Measurements from ENCODE around the gene HOXD1.

HOXD1 gene

DNA sequence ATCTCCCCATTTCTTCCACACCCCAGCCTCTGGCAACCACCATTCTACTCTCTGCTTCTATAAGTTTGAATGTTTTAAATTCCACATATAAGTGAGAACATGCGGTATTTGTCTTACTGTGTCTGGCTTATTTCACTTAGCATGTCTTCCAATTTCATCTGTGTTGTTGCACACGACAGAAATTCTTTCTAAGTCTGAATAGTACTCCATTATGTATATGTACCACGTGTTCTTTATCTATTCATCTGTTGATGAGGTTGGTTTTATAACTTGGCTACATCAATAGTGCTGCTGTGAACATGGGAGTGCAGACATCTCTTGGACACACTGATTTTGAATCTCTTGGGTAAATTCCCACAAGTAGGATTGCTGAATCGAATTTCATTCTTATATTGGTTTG lies 49.0 kb downstream of the HOXD1 start:
- TF ChIP-seq FOXM1 (IDR thresholded peaks at IDR 0.05; ENCODE audit: borderline replicate concordance, low read depth) (no peak), TAF1 (IDR thresholded peaks at IDR 0.05; ENCODE audit: low read depth) (no peak), EP300 (IDR thresholded peaks at IDR 0.05; ENCODE audit: borderline replicate concordance) (no peak), YY1 (IDR thresholded peaks at IDR 0.05; ENCODE audit: low read depth) (no peak), CREB1 (IDR thresholded peaks at IDR 0.05; ENCODE audit: low read depth) (no peak), USF1 (IDR thresholded peaks at IDR 0.05) (no peak), RAD21 (IDR thresholded peaks at IDR 0.05; ENCODE audit: low read depth) (no peak)

GRCh38 chr2:176239031-176239430 lies 50.6 kb downstream of the HOXD1 start:
- TF ChIP-seq ZBTB7A (IDR thresholded peaks at IDR 0.05; ENCODE audit: low read depth) (no peak), CREB1 (IDR thresholded peaks at IDR 0.05; ENCODE audit: low read depth) (no peak), FOXM1 (IDR thresholded peaks at IDR 0.05; ENCODE audit: borderline replicate concordance, low read depth) (no peak), EGR1 (IDR thresholded peaks at IDR 0.05) (no peak), USF1 (IDR thresholded peaks at IDR 0.05) (no peak), NFIC (IDR thresholded peaks at IDR 0.05) (no peak), CEBPB (IDR thresholded peaks at IDR 0.05) (no peak), TAF1 (IDR thresholded peaks at IDR 0.05; ENCODE audit: low read depth) (no peak), EP300 (IDR thresholded peaks at IDR 0.05; ENCODE audit: borderline replicate concordance) (no peak)
- TF ChIP-seq, protein P1, sequence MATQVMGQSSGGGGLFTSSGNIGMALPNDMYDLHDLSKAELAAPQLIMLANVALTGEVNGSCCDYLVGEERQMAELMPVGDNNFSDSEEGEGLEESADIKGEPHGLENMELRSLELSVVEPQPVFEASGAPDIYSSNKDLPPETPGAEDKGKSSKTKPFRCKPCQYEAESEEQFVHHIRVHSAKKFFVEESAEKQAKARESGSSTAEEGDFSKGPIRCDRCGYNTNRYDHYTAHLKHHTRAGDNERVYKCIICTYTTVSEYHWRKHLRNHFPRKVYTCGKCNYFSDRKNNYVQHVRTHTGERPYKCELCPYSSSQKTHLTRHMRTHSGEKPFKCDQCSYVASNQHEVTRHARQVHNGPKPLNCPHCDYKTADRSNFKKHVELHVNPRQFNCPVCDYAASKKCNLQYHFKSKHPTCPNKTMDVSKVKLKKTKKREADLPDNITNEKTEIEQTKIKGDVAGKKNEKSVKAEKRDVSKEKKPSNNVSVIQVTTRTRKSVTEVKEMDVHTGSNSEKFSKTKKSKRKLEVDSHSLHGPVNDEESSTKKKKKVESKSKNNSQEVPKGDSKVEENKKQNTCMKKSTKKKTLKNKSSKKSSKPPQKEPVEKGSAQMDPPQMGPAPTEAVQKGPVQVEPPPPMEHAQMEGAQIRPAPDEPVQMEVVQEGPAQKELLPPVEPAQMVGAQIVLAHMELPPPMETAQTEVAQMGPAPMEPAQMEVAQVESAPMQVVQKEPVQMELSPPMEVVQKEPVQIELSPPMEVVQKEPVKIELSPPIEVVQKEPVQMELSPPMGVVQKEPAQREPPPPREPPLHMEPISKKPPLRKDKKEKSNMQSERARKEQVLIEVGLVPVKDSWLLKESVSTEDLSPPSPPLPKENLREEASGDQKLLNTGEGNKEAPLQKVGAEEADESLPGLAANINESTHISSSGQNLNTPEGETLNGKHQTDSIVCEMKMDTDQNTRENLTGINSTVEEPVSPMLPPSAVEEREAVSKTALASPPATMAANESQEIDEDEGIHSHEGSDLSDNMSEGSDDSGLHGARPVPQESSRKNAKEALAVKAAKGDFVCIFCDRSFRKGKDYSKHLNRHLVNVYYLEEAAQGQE (IDR thresholded peaks at IDR 0.05; ENCODE audit: low read depth), result no peak

- TF ChIP-seq RAD21 (IDR thresholded peaks at IDR 0.05; ENCODE audit: low read depth) (no peak), CEBPB (IDR thresholded peaks at IDR 0.05) (no peak), MAX (IDR thresholded peaks at IDR 0.05) (no peak), TCF12 (IDR thresholded peaks at IDR 0.05; ENCODE audit: low read depth) (no peak), NFIC (IDR thresholded peaks at IDR 0.05) (no peak), EGR1 (IDR thresholded peaks at IDR 0.05) (no peak), EP300 (IDR thresholded peaks at IDR 0.05; ENCODE audit: borderline replicate concordance) (no peak), TAF1 (IDR thresholded peaks at IDR 0.05; ENCODE audit: low read depth) (no peak), YY1 (IDR thresholded peaks at IDR 0.05; ENCODE audit: low read depth) (no peak), TEAD4 (IDR thresholded peaks at IDR 0.05) (no peak), USF1 (IDR thresholded peaks at IDR 0.05) (no peak)
- TF ChIP-seq, protein P1 (IDR thresholded peaks at IDR 0.05; ENCODE audit: low read depth), result no peak
Measured at GRCh38 chr2:176240301-176240700, 51.8 kb downstream of the HOXD1 start.
